HG02759 (cell line): ENCODE measurements around the gene AIRE.

ENCODE experiments used
- ATAC-seq: cut with Tn5 transposase; IDR thresholded peaks from one replicate; pipeline ENCODE4 v1.9.1; 2021; ENCODE audit warnings: mild to moderate bottlenecking, moderate library complexity; ENCODE audit not compliant: unreplicated experiment

The AIRE gene

GRCh38 chr21:44322621-44323325, 37.1 kb downstream of the AIRE start:
- no peak for ATAC-seq

- no peak for ATAC-seq
These were observed 37.9 kb downstream of the AIRE start for GRCh38 chr21:44323591-44323990.

DNA sequence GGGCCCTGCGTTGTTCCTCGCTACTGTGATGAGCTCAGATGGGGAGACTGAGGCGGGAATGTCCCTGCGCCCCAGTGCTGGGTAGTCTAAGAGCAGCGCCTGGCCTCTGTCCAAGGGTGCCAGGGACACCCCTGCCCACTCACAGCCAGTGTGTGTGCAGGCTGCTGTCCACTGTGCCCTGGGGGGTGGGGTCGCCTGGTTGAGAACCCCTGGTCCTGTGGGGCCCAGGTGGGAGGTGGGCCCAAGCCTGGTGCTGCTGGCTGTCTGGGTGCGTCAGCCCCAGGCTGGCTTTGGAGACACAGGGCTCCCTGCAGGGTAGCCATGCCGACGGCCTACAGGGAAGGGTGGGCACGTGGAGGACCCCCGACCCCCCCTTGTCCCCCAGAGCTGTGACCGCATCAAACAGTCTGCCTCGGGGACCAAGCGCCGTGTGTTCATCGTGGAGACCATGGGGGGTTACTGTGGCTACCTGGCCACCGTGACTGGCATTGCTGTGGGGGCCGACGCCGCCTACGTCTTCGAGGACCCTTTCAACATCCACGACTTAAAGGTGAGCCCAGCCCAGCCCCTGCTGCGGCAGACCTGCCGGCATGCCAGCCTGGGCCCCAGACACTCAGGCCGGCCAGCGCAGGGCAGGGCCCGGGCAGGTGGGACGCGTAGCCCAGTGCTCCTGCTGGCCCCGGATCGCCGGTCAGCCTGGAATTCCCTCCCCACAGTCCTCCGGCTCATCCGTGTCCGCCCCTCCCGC, 38.6 kb downstream of the AIRE start:
- ATAC-seq: no peak

- no peak for ATAC-seq
These were observed 39.1 kb downstream of the AIRE start for GRCh38 chr21:44324854-44325107.

DNA sequence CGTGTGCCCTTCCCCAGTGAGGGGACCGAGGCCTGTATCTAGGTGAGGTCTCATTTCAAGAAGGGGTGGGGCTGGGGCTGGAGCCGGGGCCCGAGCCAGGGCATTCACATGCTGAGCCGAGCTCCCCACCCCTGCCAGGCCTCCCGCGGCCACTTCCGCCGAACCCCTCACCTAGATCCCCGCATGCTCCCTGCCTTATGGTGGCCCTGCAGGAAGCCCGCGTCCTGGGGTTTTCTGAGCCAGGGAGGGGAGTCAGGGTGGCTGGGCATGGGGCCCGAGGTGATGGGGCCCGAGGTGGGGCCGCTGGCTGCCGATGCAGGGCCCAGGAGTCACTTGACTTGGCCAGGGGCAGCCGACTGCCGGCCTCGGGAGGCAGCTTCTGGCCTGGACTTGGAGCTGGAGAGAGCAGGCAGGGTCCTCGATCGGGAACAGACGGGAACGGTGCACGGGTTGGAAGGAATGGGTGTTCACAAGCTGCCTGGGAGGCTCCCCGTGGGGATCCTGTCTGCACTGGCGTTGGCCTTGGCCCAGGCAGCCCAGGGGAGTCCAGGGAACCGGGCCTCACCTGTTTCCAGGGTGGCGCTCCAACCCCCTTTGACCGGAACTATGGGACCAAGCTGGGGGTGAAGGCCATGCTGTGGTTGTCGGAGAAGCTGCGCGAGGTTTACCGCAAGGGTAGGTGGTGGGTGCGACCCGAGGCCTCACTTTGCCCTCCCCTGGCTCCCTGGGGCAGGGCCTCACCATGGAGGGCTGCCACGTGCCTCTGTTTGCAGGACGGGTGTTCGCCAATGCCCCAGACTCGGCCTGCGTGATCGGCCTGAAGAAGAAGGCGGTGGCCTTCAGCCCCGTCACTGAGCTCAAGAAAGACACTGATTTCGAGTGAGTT, 40.0 kb downstream of the AIRE start:
- ATAC-seq: no peak

GRCh38 chr21:44326272-44326647, 40.6 kb downstream of the AIRE start:
- ATAC-seq: no peak

- no peak for ATAC-seq
These were observed 41.3 kb downstream of the AIRE start for GRCh38 chr21:44326716-44327602.

DNA sequence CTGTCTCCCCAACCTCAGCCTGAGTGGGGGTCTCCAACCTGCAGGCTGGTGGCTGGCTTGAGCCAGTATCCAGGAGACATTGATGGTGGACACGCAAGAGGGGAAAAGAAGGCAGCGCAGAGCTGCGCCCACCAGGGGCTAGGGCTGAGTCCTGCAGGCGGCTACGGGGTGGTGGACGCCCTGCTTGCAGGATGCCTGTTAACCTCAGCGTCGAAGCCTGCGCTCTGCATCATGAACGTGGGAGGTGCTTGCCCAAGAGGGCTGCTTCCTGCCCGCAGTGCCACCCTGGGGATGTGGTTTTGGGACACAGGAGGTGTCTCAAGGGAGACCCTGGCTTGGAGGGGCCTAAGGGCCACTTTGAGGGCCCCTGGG, 41.9 kb downstream of the AIRE start:
- no peak for ATAC-seq

- ATAC-seq: no peak
These were observed 42.7 kb downstream of the AIRE start for GRCh38 chr21:44328242-44328895.

GRCh38 chr21:44329086-44329889, 43.6 kb downstream of the AIRE start:
- ATAC-seq: no peak

DNA sequence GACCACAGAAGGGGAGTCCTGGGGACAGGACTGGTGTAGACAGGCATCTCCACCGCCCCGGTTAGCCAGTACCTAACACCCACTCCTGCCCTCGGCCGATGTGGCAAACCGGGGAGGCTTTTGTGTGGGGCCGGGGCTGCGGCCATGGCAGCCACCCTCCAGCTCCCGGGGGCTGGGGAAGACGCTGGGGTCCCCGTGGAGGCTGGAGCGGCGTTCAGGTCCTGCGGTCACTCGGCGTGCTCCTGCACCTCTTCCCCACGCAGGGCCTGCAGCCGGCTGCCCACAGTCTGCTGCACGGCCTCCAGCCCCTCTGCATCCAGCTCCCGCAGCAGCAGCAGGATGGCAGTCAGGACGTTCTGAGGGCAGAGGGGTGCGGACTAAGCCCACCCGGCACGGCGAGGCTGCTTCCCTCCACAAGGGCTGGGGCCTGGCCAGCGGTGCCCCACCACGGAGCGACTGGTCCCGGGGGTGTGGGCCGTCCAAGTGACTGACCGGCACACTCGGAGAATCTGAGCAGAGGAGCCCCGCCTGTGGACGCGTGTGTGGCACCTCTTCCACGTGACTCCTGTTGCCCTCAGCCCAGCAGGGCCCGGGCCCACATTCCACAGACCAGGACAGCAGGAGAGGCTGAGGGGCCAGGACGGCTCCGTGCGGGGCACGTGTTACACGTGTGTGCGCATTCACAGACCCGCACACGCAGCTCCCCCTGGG, 44.5 kb downstream of the AIRE start:
- ATAC-seq: no peak

DNA sequence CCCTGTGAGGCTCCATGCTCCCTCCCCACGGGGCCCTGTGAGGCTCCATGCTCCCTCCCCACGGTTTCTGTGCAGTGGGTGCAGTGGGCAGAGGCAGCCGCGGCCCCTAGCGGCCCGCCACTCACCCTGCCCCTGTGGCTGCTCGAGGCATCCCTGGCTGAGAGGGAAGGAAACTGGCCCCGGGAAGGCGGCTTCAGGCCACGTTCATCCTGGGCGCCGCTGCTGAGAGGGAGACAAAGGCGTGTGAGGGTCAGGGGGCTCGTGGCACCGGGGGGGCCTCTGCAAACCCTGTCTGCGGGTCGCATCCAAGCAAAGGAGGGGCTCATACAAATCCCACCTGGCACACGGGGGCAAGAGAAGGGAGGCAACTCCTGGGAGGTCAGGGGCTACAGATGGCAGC, 45.0 kb downstream of the AIRE start:
- ATAC-seq: no peak

- no peak for ATAC-seq
These were observed 45.5 kb downstream of the AIRE start for GRCh38 chr21:44331209-44331608.

- no peak for ATAC-seq
These were observed 46.1 kb downstream of the AIRE start for GRCh38 chr21:44331650-44332307.

GRCh38 chr21:44332383-44332782, 46.7 kb downstream of the AIRE start:
- no peak for ATAC-seq

DNA sequence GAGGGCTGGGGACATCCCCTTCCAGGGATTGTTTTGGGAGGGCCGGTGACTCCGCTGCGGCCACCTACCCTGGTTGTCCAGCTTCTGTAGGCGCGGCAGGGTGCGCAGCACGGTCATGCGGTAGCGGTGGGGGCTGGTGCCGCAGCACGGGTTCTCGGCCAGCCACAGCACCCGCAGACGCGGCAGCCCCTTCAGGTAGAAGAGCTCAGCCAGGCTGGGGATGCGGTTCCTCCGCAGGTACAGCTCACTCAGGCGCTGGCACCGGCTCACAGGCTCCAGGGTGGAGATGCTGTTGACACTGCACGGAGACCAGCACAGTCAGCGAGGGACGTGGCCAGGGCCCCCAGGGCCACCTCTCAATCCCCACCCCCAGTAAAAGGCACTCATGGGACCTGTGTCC, 47.3 kb downstream of the AIRE start:
- ATAC-seq: no peak

GRCh38 chr21:44333509-44334328, 48.0 kb downstream of the AIRE start:
- ATAC-seq: no peak
